Measurements from ENCODE around the gene BICDL1.

BICDL1 gene

GRCh38 chr12:120115692-120116440 is 126.8 kb downstream of the BICDL1 start:
- Histone ChIP-seq H3K9me3 (no peaks in the 10 kb centered on the region), H3K36me3 (replicated peaks) (peaks cover 10% of the 10 kb centered on the region; the same call in 1 of the 2 replicates), H3K4me3 (peak overlapping the region; percentile 91), H3K27me3 (ENCODE audit: low read depth) (no peaks in the 10 kb centered on the region), H3K4me1 (peaks cover 18% of the 10 kb centered on the region)
- in situ Hi-C loops (cut with MboI; ENCODE audit: low sequenced_read_pairs), result no loop called here
- peak in 1 of 2 experiments; percentile 65 for DNase-seq (ENCODE audit: low spot score in 2 of 2)

DNA sequence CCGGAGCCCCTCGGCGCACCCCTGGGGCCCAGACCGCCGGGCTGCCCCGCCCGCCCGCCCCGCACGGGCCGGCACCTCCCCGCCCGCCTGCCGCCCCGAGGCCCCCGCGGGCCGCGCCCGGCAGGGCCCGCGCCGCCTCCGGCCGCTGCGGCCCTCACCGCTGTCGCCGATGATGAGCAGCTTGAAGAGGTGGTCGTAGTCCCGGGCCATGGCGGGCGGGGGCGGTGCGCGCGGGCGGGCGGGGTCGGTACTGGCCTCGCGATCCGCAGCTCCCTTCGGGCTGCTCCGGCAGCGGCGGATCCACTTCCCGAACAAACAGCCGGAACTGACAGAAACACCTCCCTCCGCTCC is 127.4 kb downstream of the BICDL1 start, which contains the start of gene RAB35:
Gene RAB35, minus strand, starts transcription at position 313 of the 351 bp plus-strand sequence. Its CDS starts 103 bp downstream, at position 210.
- peaks cover 7% of the 10 kb centered on the region; the same call in 1 of the 2 replicates for H3K36me3 ChIP-seq (replicated peaks)
- peaks cover 18% of the 10 kb centered on the region for H3K4me1 ChIP-seq
- in situ Hi-C loops (cut with MboI; ENCODE audit: low sequenced_read_pairs), result no loop called here
- no peak for DNase-seq (ENCODE audit: low spot score in 2 of 2)
- peak within 1 kb of the TSS; percentile 91 for H3K4me3 ChIP-seq
- no peaks in the 10 kb centered on the region for H3K27me3 ChIP-seq (ENCODE audit: low read depth)
- H3K9me3 ChIP-seq, result no peaks in the 10 kb centered on the region

DNA sequence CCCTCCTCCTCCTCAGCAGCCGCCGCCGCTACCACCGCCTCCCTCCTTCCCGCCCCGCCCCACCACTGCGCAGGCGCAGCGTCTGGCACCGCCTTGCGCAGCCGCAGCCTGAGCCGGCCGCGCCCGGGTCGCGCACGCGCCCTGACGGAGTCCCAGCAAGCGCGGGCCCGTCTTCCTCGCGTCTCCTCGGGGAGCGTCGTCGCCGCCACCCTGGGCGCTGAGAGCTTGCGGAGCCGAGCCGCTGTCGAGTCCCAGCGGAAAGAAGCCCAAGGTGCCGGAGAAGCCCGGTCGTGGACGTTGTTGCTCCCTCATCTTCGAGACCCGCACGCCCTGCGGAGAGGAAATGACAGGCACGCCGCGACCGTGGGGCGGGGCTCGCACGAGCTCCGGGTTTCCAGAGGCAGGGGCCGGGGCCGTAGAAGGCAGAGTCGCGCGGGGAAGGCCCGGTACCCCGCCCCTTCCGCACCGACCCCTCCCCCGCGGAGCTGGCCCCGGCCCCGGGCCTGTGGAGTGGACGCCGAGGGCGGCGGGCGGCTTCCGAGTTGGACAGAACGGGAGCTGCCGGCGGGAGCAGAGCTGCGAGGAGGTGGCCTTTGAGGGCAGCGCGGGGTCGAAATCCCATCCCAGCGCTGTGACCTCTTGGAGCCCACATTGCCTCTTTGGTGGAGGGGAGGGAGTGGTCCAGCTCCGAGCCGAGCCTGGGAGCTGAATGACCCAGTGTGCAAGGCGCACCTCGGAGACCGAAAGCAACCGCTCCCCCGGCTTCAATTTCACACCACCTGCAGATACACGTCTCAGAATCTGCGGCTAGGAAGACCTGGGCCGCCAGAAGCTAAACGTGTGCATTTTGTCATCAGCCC is 128.0 kb downstream of the BICDL1 start:
- in situ Hi-C loops (cut with MboI; ENCODE audit: low sequenced_read_pairs), result no loop called here

DNA sequence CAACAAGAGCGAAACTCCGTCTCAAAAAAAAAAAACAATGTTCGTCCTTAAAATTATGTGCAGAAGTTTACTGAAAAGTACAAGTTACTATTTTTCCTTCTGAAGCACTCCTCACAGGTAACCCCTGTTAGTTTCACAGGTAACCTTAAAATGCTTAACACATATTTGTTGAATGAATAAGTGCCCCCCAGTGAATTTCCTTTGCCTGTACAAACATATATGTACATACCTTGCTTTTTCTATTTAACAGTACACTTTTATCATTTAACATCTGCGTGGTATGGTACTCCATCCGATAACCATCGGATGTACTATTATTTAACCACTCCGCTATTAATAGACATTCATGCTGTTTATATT is 128.9 kb downstream of the BICDL1 start:
- H3K4me1 ChIP-seq, result peaks cover 18% of the 10 kb centered on the region
- H3K36me3 ChIP-seq (replicated peaks), result peaks cover 7% of the 10 kb centered on the region; the same call in 1 of the 2 replicates
- in situ Hi-C loops (cut with MboI; ENCODE audit: low sequenced_read_pairs), result no loop called here
- no peaks in the 10 kb centered on the region for H3K9me3 ChIP-seq
- H3K4me3 ChIP-seq, result peak overlapping the region; percentile 91
- no peak for DNase-seq (ENCODE audit: low spot score in 2 of 2)
- no peaks in the 10 kb centered on the region for H3K27me3 ChIP-seq (ENCODE audit: low read depth)

More for the DNA sequence above, 128.0 kb downstream of the BICDL1 start:
- Histone ChIP-seq H3K36me3 (replicated peaks) (peaks cover 7% of the 10 kb centered on the region; the same call in 1 of the 2 replicates), H3K9me3 (no peaks in the 10 kb centered on the region), H3K4me1 (peaks cover 18% of the 10 kb centered on the region), H3K27me3 (ENCODE audit: low read depth) (no peaks in the 10 kb centered on the region), H3K4me3 (peak overlapping the region; percentile 91)
- peak; percentile 92 to 98 for DNase-seq (ENCODE audit: low spot score in 2 of 2)

DNA sequence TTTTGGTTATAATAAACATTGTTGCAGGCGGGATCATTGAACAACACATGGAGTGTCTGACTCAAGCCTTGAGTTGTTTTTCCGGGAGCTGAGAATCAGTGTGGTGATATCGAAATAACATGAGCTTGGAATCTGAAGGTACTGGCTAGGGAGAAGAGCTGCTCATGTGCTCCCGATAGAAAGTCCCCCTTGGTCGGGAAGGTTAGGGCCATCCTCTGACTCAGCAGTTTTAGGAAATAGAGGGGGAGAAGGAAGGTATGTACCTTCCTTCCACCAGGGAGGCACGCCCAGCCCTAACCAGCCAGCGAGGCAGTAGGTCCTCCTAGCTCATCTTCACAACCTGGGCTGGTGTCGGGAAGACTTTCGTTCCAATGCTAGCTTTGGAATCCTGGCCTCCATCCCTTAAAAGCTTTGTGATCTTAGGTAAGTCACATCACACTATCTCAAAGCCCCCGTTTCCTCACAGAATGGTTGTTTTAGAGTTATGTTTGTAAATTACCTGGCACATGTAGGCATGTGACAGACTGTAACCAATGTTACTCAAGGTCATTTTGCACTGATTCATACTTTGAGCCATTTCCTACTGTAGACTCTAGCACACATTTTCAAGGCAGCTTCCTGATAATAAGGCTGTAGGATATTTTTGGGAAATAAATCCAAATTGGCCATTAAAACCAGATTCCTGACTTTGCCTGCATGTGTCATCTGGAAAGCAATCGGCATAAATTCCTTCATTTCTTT is 129.5 kb downstream of the BICDL1 start:
- Histone ChIP-seq H3K4me1 (peaks cover 18% of the 10 kb centered on the region), H3K27me3 (ENCODE audit: low read depth) (no peaks in the 10 kb centered on the region), H3K4me3 (peak overlapping the region; percentile 91), H3K9me3 (no peaks in the 10 kb centered on the region), H3K36me3 (replicated peaks) (peaks cover 7% of the 10 kb centered on the region; the same call in 1 of the 2 replicates)
- DNase-seq (ENCODE audit: low spot score in 2 of 2), result peak; percentile 32 to 60
- in situ Hi-C loops (cut with MboI; ENCODE audit: low sequenced_read_pairs), result no loop called here

DNA sequence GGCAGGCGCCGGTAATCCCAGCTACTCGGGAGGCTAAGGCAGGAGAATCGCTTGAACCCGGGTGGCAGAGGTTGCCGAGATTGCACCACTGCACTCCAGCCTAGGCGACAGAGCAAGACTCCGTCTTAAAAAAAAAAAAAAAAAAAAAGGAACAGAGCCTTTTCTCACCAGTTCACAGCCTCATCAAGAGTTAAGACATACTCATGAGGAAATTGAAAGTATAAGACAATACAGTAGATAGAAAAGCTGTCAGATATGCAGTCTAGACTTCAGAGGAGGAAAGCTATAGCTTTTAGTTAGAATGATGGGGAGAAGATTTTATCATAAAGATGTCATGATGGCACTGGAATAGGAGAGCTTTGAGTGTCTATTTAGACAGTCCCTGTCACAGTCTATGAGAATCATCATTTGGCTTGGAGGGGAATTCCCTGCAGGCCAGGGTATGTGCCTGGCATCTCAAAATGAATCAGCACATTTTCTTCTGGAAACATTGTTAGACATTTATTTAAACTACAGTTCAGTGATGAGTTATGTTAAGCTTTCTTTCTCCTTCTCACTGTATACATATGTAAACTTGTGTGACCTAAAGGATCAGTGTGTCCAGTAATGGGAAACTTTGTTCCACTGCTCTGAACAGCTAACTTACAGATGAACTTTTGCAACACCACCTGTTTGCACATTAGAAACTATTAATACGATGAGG is 130.4 kb downstream of the BICDL1 start:
- Histone ChIP-seq H3K36me3 (replicated peaks) (peaks cover 7% of the 10 kb centered on the region; the same call in 1 of the 2 replicates), H3K9me3 (no peaks in the 10 kb centered on the region), H3K4me3 (no peak overlapping the region), H3K4me1 (peaks cover 18% of the 10 kb centered on the region), H3K27me3 (ENCODE audit: low read depth) (no peaks in the 10 kb centered on the region)
- DNase-seq (ENCODE audit: low spot score in 2 of 2), result peak in 1 of 2 experiments; percentile 22
- in situ Hi-C loops (cut with MboI; ENCODE audit: low sequenced_read_pairs), result no loop called here

GRCh38 chr12:120121343-120121742 is 132.3 kb downstream of the BICDL1 start:
- H3K9me3 ChIP-seq, result no peaks in the 10 kb centered on the region
- peaks cover 16% of the 10 kb centered on the region for H3K4me1 ChIP-seq
- no peaks in the 10 kb centered on the region for H3K27me3 ChIP-seq (ENCODE audit: low read depth)
- in situ Hi-C loops (cut with MboI; ENCODE audit: low sequenced_read_pairs), result no loop called here
- peaks cover 4% of the 10 kb centered on the region for H3K36me3 ChIP-seq (replicated peaks)
- no peak overlapping the region for H3K4me3 ChIP-seq
- no peak for DNase-seq (ENCODE audit: low spot score in 2 of 2)

DNA sequence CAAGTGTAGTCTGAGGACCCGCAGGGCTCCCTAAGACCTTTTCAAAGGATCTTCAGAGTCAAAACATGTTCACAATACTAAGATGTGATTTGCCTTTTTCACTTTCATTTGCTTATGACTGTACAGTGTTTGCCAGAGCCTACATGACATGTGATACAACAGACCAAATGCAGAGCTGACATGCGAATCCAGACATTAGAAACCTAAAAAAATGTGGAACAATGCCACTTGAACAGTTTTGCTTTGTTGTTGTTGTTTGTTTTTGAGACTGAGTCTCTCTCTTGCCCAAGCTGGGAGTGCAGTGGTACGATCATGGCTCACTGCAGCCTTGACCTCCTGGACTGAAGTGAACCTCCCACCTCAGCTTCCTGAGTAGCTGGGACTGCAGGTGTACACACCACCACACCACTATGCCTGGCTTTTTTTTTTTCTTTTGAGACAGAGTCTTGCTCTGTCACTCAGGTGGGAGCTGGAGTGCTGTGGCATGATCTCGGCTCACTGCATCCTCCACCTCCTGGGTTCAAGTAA is 132.8 kb downstream of the BICDL1 start:
- no peak overlapping the region for H3K4me3 ChIP-seq
- in situ Hi-C loops (cut with MboI; ENCODE audit: low sequenced_read_pairs), result no loop called here

DNA sequence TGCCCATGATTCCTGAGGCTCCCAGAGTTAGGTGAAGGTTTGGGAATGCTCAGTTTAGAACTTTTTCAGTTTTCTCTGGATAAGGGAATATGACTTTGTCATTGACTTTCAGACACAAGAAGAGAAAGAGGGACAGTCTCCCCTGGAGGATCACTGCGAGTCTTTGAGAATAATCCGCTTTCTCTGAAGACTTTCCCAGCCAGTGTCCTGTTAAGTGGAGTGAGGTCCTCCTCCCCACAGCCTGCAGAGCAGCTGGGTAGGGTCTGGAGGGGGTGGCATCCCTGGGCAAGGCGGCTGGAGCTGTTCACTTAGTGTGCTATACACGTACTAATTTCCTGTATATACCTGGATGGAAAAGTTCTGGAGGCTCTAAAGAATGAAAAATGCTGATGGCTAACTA is 136.0 kb downstream of the BICDL1 start:
- Histone ChIP-seq H3K4me1 (no peaks in the 10 kb centered on the region; the same call in 1 of the 2 replicates), H3K9me3 (no peaks in the 10 kb centered on the region), H3K4me3 (no peak overlapping the region), H3K27me3 (ENCODE audit: low read depth) (no peaks in the 10 kb centered on the region), H3K36me3 (replicated peaks) (peaks cover 36% of the 10 kb centered on the region)
- DNase-seq (ENCODE audit: low spot score in 2 of 2), result no peak
- in situ Hi-C loops (cut with MboI; ENCODE audit: low sequenced_read_pairs), result no loop called here

More for the DNA sequence above, 132.8 kb downstream of the BICDL1 start:
- Histone ChIP-seq H3K9me3 (no peaks in the 10 kb centered on the region), H3K4me1 (peaks cover 16% of the 10 kb centered on the region), H3K27me3 (ENCODE audit: low read depth) (no peaks in the 10 kb centered on the region), H3K36me3 (replicated peaks) (peaks cover 9% of the 10 kb centered on the region)
- DNase-seq (ENCODE audit: low spot score in 2 of 2), result no peak

DNA sequence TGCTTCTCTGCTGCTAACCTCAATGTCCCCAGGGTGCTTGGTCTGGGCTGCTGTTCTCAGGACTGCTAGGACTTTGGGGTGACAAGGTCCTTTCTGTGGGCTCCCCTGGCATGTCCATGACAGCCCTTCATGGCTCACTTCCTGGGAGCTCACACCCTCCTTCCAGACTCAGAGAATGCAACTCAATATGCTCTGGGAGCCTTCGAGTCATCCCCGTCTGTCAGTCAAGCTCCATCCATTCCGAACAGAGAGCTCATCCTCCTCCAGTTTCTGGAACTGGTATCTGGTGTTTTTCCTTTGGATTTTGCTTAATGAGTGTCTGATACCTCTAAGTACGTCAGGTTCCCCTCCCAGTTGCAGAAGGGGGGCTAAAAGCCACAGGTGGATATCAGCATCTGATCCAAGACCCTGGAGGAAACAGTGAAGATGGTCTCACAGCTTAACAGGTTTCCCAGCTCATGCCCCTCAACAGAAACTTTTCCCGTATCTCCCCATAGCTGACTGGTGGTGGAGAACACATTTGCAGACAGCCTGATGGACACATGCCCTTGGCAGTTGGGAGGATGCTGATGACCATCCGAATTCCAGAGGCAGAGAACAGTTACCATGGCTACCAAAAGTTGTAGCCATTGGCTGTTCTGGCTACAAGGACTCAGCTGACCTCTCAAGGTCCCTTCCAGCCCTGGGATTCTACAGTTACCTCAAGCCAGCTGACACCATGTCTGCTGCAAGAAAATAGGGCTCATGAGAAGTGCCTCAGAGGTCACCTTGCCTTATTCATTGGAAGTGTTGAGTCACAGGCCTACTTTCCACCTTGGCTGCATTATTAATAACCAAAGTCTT is 137.0 kb downstream of the BICDL1 start:
- no peaks in the 10 kb centered on the region for H3K27me3 ChIP-seq (ENCODE audit: low read depth)
- peaks cover 46% of the 10 kb centered on the region for H3K36me3 ChIP-seq (replicated peaks)
- DNase-seq (ENCODE audit: low spot score in 2 of 2), result no peak
- no peaks in the 10 kb centered on the region for H3K9me3 ChIP-seq
- no peaks in the 10 kb centered on the region for H3K4me1 ChIP-seq
- in situ Hi-C loops (cut with MboI; ENCODE audit: low sequenced_read_pairs), result no loop called here
- no peak overlapping the region for H3K4me3 ChIP-seq

- H3K36me3 ChIP-seq (replicated peaks), result peaks cover 52% of the 10 kb centered on the region
- H3K4me1 ChIP-seq, result no peaks in the 10 kb centered on the region
- DNase-seq (ENCODE audit: low spot score in 2 of 2), result no peak
- no peak overlapping the region for H3K4me3 ChIP-seq
- no peaks in the 10 kb centered on the region for H3K27me3 ChIP-seq (ENCODE audit: low read depth)
- H3K9me3 ChIP-seq, result no peaks in the 10 kb centered on the region
- in situ Hi-C loops (cut with MboI; ENCODE audit: low sequenced_read_pairs), result no loop called here
Measured at GRCh38 chr12:120126635-120127005, 137.6 kb downstream of the BICDL1 start.

DNA sequence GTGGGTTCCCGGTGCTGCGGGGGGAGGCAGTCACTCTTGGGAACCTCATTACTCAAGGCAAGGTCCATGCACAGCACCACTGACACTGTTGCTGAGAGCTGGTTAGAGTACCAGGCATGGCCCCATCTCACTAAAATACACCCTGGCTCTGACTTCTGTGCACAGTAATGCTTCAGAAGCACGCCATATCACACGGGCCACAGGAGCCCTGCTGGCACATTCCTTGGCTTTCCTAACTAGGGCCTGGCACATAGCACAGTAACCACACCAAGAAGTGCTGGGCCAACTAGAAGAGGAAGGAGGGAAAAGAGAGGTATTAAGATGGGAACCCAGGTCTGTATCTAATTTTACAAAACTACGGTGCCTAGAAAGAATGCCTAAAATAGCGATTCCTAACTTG is 141.0 kb downstream of the BICDL1 start:
- no peaks in the 10 kb centered on the region for H3K9me3 ChIP-seq
- in situ Hi-C loops (cut with MboI; ENCODE audit: low sequenced_read_pairs), result no loop called here
- H3K36me3 ChIP-seq (replicated peaks), result peaks cover 86% of the 10 kb centered on the region

More for the DNA sequence above, 141.0 kb downstream of the BICDL1 start:
- H3K4me3 ChIP-seq, result no peak overlapping the region
- H3K4me1 ChIP-seq, result no peaks in the 10 kb centered on the region
- no peaks in the 10 kb centered on the region for H3K27me3 ChIP-seq (ENCODE audit: low read depth)
- no peak for DNase-seq (ENCODE audit: low spot score in 2 of 2)
